ENCODE measurements around the gene MYH14. TPM values are rescaled to one million over a fixed set of nuclear protein-coding genes. Genes with fewer than 3 reads are reported as not detected.
A peak's percentile ranks its signal among the peaks of the same experiment; 100 is the strongest.

MYH14 gene
- total RNA-seq, 1 donor from 2014 or later = 23.8 TPM

GRCh38 chr19:50293263-50294004 is 90.0 kb downstream of the MYH14 start:
- no peak for DNase-seq (ENCODE audit: low read depth)
- no peak overlapping the region for H3K4me3 ChIP-seq (ENCODE audit: low read depth, low read length)
- TF ChIP-seq, protein P1, sequence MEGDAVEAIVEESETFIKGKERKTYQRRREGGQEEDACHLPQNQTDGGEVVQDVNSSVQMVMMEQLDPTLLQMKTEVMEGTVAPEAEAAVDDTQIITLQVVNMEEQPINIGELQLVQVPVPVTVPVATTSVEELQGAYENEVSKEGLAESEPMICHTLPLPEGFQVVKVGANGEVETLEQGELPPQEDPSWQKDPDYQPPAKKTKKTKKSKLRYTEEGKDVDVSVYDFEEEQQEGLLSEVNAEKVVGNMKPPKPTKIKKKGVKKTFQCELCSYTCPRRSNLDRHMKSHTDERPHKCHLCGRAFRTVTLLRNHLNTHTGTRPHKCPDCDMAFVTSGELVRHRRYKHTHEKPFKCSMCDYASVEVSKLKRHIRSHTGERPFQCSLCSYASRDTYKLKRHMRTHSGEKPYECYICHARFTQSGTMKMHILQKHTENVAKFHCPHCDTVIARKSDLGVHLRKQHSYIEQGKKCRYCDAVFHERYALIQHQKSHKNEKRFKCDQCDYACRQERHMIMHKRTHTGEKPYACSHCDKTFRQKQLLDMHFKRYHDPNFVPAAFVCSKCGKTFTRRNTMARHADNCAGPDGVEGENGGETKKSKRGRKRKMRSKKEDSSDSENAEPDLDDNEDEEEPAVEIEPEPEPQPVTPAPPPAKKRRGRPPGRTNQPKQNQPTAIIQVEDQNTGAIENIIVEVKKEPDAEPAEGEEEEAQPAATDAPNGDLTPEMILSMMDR (conservative IDR thresholded peaks at IDR 0.05; ENCODE audit: low read depth, low read length) = no peak

GRCh38 chr19:50300051-50300450 is 96.6 kb downstream of the MYH14 start:
- no peak for DNase-seq (ENCODE audit: low read depth)
- TF ChIP-seq, protein P1 (conservative IDR thresholded peaks at IDR 0.05; ENCODE audit: low read depth, low read length) = no peak

GRCh38 chr19:50300814-50301606 is 97.6 kb downstream of the MYH14 start:
- TF ChIP-seq, protein P1 (conservative IDR thresholded peaks at IDR 0.05; ENCODE audit: low read depth, low read length) = no peak
- H3K4me3 ChIP-seq (ENCODE audit: low read depth, low read length) = no peak overlapping the region
- DNase-seq (ENCODE audit: low read depth) = peak; percentile 35

More at GRCh38 chr19:50300051-50300450, 96.6 kb downstream of the MYH14 start:
- no peak overlapping the region for H3K4me3 ChIP-seq (ENCODE audit: low read depth, low read length)

DNA sequence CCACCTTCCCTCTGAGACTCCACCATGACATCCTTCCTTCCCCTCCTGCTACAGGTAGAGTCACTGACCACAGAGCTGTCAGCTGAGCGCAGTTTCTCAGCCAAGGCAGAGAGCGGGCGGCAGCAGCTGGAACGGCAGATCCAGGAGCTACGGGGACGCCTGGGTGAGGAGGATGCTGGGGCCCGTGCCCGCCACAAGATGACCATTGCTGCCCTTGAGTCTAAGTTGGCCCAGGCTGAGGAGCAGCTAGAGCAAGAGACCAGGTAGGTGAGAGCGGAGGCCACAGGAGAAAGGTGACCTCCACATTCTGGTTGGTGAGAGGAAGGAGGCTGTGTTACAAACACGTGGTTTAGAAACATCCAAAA is 98.2 kb downstream of the MYH14 start:
- TF ChIP-seq, protein P1 (conservative IDR thresholded peaks at IDR 0.05; ENCODE audit: low read depth, low read length) = no peak
- no peak for DNase-seq (ENCODE audit: low read depth)
- no peak overlapping the region for H3K4me3 ChIP-seq (ENCODE audit: low read depth, low read length)

- DNase-seq (ENCODE audit: low read depth) = no peak
- TF ChIP-seq, protein P1 (conservative IDR thresholded peaks at IDR 0.05; ENCODE audit: low read depth, low read length) = no peak
- H3K4me3 ChIP-seq (ENCODE audit: low read depth, low read length) = no peak overlapping the region
Measured at GRCh38 chr19:50303558-50303957, 100.1 kb downstream of the MYH14 start.

DNA sequence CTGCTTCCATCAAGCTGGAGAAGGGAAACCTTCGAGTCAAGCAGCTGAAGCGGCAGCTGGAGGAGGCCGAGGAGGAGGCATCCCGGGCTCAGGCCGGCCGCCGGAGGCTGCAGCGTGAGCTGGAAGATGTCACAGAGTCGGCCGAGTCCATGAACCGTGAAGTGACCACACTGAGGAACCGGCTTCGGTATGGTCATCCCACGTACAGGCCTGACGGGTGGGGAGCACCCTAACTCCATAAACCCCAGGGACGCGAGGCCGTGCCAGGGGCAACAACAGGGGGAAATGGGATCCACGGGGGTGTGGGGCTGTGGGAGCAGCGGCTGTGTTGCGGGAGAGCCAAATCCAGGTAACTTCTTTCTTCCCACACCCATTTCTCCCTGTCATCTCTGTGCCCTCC is 105.6 kb downstream of the MYH14 start:
- H3K4me3 ChIP-seq (ENCODE audit: low read depth, low read length) = no peak overlapping the region
- no peak for DNase-seq (ENCODE audit: low read depth)
- TF ChIP-seq, protein P1 (conservative IDR thresholded peaks at IDR 0.05; ENCODE audit: low read depth, low read length) = no peak

Data from epithelial cell of proximal tubule (primary cell).